Loucy (cell line): ENCODE data around the gene ARL2BP.

Source experiments
- H2AFZ ChIP-seq: fragments of 200-600 bp; sonication (generic); 2 replicates; pipeline ENCODE4 v1.6.0; 2016; ENCODE audit warnings: antibody characterized with exemption, mild to moderate bottlenecking, low read length, moderate library complexity
- H3F3A ChIP-seq: fragments of 200-600 bp; 2 replicates; pipeline ENCODE4 v1.6.0; 2016; ENCODE audit warnings: antibody characterized with exemption, low read depth, mild to moderate bottlenecking
- H3K27me3 ChIP-seq: fragments of 200-600 bp; sonication (generic); 2 replicates; pipeline ENCODE4 v1.6.1; 2014; ENCODE audit warnings: low read length, mild to moderate bottlenecking; ENCODE audit not compliant: insufficient read depth, poor library complexity, severe bottlenecking
- H3K36me3 ChIP-seq: fragments of 200-600 bp; sonication (generic); 2 replicates; pipeline ENCODE4 v1.6.1; 2016; ENCODE audit warnings: low read length; ENCODE audit not compliant: insufficient read depth
- H3K4me1 ChIP-seq: fragments of 200-600 bp; sonication (generic); 2 replicates; pipeline ENCODE4 v1.5.1; 2014; ENCODE audit warnings: low read length, mild to moderate bottlenecking; ENCODE audit not compliant: insufficient read depth, poor library complexity, severe bottlenecking
- H3K4me2 ChIP-seq: fragments of 200-600 bp; sonication (generic); 2 replicates; pipeline ENCODE4 v1.6.0; 2014; ENCODE audit warnings: antibody characterized with exemption, low read length, low read depth, mild to moderate bottlenecking; ENCODE audit not compliant: poor library complexity, severe bottlenecking
- H3K4me3 ChIP-seq: fragments of 200-600 bp; sonication (generic); 2 replicates; pipeline ENCODE4 v1.5.1; 2014; ENCODE audit warnings: low read length, mild to moderate bottlenecking, mixed read lengths; ENCODE audit not compliant: poor library complexity, severe bottlenecking
- H3K79me2 ChIP-seq: fragments of 200-600 bp; sonication (generic); 2 replicates; pipeline ENCODE4 v1.6.1; 2014; ENCODE audit warnings: low read length; ENCODE audit not compliant: insufficient read depth
- H3K9ac ChIP-seq: fragments of 200-600 bp; sonication (generic); 2 replicates; pipeline ENCODE4 v1.6.0; 2014; ENCODE audit warnings: mild to moderate bottlenecking, low read depth, low read length, moderate library complexity; ENCODE audit not compliant: poor library complexity, severe bottlenecking
- H3K9me2 ChIP-seq: fragments of 200-600 bp; sonication (generic); replicated peaks from 2 replicates; pipeline ENCODE4 v1.6.1; 2016; ENCODE audit warnings: low read depth, low read length, mixed read lengths
- H3K9me3 ChIP-seq: fragments of 200-600 bp; sonication (generic); 2 replicates; pipeline ENCODE4 v1.6.1; 2014; ENCODE audit warnings: mild to moderate bottlenecking, antibody characterized with exemption, low read length, low read depth; ENCODE audit not compliant: insufficient read depth
- H4K20me1 ChIP-seq: fragments of 200-600 bp; sonication (generic); 2 replicates; pipeline ENCODE4 v1.6.0; 2014; ENCODE audit warnings: antibody characterized with exemption, low read length, mild to moderate bottlenecking; ENCODE audit not compliant: insufficient read depth, poor library complexity, severe bottlenecking
- CTCF ChIP-seq: fragments of 200-600 bp; sonication (generic); conservative IDR thresholded peaks from 2 replicates; pipeline ENCODE4 v1.5.1; 2014; ENCODE audit warnings: mild to moderate bottlenecking, antibody characterized with exemption, low read length
- EZH2phosphoT487 ChIP-seq: fragments of 200-600 bp; IDR thresholded peaks from 2 replicates; pipeline ENCODE4 v1.6.1; 2018; ENCODE audit warnings: antibody characterized with exemption, mild to moderate bottlenecking, moderate library complexity, borderline replicate concordance

Gene ARL2BP

GRCh38 chr16:57277586-57277985 is 32.5 kb downstream of the ARL2BP start:
- H3K9me2 ChIP-seq, result no peaks in the 10 kb centered on the region
- no peaks in the 10 kb centered on the region for H4K20me1 ChIP-seq
- no peak overlapping the region for H2AFZ ChIP-seq
- no peaks in the 10 kb centered on the region for H3K79me2 ChIP-seq
- H3K9me3 ChIP-seq, result no peaks in the 10 kb centered on the region
- no peaks in the 10 kb centered on the region for H3K36me3 ChIP-seq
- no peaks in the 10 kb centered on the region for H3F3A ChIP-seq
- no peak; the same call in 1 of the 2 replicates for TF ChIP-seq EZH2phosphoT487
- TF ChIP-seq CTCF, result no peak
- H3K4me1 ChIP-seq, result peaks cover 9% of the 10 kb centered on the region
- no peak overlapping the region for H3K9ac ChIP-seq
- H3K4me2 ChIP-seq, result peak overlapping the region; percentile 9
- H3K27me3 ChIP-seq, result peaks cover 21% of the 10 kb centered on the region
- H3K4me3 ChIP-seq, result no peak overlapping the region

- Histone ChIP-seq H3K4me2 (no peak overlapping the region), H3K4me1 (peaks cover 9% of the 10 kb centered on the region), H4K20me1 (no peaks in the 10 kb centered on the region), H2AFZ (no peak overlapping the region), H3K27me3 (peaks cover 21% of the 10 kb centered on the region), H3K9ac (no peak overlapping the region), H3K4me3 (no peak overlapping the region), H3F3A (no peaks in the 10 kb centered on the region), H3K9me2 (no peaks in the 10 kb centered on the region), H3K36me3 (no peaks in the 10 kb centered on the region), H3K79me2 (no peaks in the 10 kb centered on the region), H3K9me3 (no peaks in the 10 kb centered on the region)
- TF ChIP-seq EZH2phosphoT487 (no peak), CTCF (no peak)
Observed at GRCh38 chr16:57278494-57278893, 33.4 kb downstream of the ARL2BP start.

GRCh38 chr16:57279780-57280638 is 35.0 kb downstream of the ARL2BP start:
- H3K79me2 ChIP-seq, result no peaks in the 10 kb centered on the region
- no peak for TF ChIP-seq EZH2phosphoT487
- no peak for TF ChIP-seq CTCF
- H3K27me3 ChIP-seq, result peaks cover 21% of the 10 kb centered on the region
- no peaks in the 10 kb centered on the region for H3K36me3 ChIP-seq
- H3F3A ChIP-seq, result no peaks in the 10 kb centered on the region
- no peak overlapping the region for H3K4me3 ChIP-seq
- H3K4me2 ChIP-seq, result no peak overlapping the region
- no peaks in the 10 kb centered on the region for H3K9me3 ChIP-seq
- no peaks in the 10 kb centered on the region for H4K20me1 ChIP-seq
- H2AFZ ChIP-seq, result no peak overlapping the region
- H3K9ac ChIP-seq, result no peak overlapping the region
- peaks cover 9% of the 10 kb centered on the region for H3K4me1 ChIP-seq
- H3K9me2 ChIP-seq, result no peaks in the 10 kb centered on the region
